GM18505 (cell line): ENCODE data around the gene DERA.
"Not testable (repeated sequence)": the region's sequence is repeated elsewhere in the genome, so short reads cannot be mapped to it uniquely, and the experiment has no call there.

Experiments used
- ATAC-seq: cut with Tn5 transposase; IDR thresholded peaks from one replicate; pipeline ENCODE4 v1.9.1; 2021; ENCODE audit not compliant: unreplicated experiment
- POLR2A ChIP-seq: IDR thresholded peaks from 4 replicates; pipeline ENCODE4 v1.6.1; 2011; ENCODE audit warnings: borderline replicate concordance; ENCODE audit not compliant: insufficient read depth, insufficient read length; ENCODE audit errors: extremely low read depth

DERA gene

DNA sequence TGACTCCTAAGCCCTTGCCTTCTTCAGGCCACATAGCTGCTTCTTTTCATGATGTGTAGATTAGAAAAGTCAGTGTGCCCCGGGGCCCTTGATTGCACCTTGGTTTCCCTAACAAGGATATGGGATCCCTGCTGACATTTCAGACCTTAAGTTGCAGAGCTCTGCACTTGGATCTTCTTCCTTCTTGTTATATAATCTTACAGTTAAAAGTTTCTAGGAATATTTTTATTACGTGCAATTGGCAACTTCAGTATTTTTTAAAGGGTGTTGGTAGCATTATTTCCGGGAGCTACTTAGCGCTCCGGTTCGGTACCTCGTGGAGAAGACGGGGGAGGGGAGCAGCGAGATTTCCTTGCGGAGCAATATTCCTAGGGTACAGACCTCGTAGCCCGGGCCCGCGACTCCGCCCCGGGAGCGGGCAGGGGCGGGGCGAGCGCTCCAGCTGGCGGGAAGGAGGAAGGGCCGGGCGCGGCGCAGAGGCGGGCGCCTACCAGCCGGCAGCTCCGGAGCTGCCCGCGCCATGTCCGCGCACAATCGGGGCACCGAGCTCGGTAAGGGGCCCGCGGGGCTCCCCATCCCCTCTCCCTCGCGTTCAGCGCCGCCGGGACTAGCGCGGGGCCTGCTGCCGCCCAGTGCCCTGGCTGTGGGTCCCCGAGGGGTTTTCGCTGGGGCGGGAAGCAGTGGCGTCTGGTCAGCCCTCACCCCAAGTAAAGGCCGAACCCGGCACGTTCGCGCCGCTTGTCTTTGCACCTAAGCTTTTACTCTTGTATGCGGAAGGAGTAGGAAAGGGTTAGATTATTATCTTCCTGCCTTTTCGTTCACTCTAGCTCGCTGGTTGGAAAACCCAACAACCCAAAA lies at the start of gene DERA:
Gene DERA (plus strand): TSS at position 469 of the 858 bp plus-strand sequence. CDS start 52 bp downstream, at position 521.
- peak; percentile 84 for TF ChIP-seq POLR2A
- peak; percentile 97 for ATAC-seq

DNA sequence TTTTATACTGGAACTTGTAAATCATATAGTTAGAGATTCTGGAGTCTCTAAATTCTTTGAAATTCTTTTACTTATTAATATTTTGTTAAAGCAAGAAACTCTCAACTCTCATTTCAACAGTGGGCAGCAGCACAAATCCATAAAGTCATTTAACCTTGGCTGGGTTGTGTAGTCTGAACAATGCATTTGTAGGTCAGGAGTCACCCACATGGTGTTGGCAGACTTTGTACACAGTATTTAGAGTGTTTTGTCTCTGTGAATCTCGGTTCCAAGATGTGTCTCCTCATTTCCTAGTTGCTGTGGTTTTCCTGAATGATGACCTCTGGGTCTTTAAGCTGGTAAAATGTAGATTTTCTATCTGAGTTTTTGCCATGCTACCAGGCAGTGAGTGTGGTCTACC lies 49.7 kb upstream of the DERA start:
- ATAC-seq, result no peak
- TF ChIP-seq POLR2A, result no peak

DNA sequence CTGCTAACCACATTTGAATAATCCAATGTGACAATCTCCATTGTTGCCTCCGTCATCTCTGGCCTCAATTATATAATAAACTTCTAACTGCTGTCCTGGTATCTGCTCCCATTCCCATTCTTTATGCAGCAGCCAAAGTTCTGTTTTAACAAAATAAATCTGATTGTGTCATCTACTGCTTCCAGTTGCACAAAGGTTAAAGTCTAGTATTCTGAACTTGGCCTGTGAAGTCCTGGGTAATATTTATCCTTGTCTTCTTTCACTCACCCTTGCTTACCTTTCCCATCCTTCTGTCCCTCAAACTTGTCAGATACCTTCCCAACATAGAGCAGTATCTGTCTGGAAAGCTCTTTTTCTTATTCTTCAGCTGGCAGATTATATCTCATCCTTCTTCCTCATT lies 48.3 kb upstream of the DERA start:
- ATAC-seq, result no peak
- TF ChIP-seq POLR2A, result no peak

DNA sequence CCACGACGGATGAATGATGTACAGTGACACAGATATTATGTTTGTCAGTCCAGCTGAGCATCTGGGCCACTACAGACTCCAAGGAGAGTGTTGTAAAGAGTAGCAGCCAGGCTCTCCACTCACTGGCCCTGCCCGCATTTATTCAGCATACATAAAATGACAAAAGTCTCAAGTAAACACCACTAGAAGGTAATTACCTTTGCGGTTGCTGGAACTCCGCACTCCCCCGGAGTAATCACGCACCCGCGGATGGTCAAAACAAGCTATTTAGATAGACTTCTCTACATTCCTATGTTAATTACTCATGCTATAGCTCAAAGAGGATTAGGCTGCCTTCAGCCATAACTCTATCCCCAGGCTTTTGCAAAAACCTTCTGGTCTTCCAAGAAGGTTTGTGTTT lies 47.8 kb upstream of the DERA start:
- TF ChIP-seq POLR2A, result no peak
- no peak for ATAC-seq

DNA sequence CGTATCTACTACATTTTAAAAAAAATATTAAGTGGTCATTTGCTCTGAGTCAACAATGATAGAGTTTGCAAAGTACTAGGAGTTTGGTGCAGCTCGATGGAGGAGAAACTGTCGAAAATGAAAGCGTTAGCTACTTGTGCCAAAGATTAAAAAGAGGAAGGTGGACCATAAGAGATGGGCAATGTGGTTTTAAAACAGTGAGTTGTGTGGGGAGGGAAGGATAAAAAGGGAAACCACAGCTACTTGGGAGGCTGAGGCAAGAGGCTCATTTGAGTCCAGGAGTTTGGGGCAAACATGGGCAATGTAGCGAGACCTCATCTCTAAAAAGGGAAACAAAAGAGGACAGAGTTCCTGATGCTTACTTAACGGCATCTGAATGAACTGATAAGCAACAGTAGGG lies 47.1 kb upstream of the DERA start:
- ATAC-seq, result peak; percentile 92
- no peak for TF ChIP-seq POLR2A

DNA sequence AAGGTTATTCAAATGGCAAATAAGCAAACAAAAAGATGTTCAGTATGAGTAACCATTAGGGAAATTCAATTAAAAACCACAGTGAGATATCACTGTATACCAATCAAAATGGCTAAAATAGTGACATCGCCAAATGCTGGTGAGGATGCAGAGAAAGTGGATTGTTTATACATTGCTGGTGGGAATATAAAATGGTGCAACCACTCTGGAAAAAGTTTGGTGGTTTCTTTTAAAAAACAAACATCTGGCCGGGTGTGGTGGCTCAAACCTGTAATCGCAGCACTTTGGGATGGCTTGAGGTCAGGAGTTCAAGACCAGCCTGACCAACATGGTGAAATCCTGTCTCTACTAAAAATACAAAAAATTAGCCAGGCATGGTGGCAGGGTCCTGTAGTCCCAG lies 42.9 kb upstream of the DERA start:
- ATAC-seq, result no peak
- no peak for TF ChIP-seq POLR2A

DNA sequence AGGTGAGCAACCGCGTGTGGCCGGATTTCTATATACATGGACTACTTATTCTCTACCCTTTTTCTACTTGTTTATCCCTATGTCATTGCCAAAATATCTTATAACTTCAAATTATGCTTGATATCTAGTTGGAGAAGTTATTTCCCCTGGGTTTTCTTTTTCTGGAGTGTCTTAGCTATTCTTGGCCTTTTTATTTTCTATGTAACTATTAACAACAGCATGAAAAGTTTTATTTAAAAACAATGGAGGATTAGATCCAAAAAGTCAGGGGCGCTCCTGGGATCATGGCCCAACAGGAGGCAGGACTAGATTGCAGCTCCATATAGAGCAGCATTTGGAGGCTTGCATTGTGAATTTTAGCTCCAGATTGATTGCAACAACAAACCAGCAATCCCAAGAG lies 37.6 kb upstream of the DERA start:
- no peak for TF ChIP-seq POLR2A
- ATAC-seq, result no peak

DNA sequence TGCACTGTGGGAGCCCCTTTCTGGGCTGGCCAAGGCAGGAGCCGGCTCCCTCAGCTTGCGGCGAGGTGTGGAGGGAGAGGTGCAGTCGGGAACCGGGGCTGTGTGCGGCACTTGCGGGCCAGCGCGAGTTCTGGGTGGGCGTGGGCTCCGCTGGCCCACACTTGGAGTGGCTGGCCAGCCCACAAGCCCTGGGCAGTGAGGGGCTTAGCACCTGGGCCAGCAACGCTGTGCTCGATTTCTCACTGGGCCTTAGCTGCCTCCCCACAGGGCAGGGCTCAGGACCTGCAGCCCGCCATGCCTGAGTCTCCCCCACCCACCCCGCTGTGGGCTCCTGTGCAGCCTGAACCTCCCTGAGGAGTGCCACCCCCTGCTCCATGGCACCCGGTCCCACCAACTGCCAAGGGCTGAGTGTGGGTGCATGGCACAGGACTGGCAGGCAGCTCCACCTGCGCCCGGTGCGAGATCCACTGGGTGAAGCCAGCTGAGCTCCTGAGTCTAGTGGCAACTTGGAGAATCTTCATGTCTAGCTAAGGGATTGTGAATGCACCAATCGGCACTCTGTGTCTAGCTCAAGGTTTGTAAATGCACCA lies 36.5 kb upstream of the DERA start:
- not testable (repeated sequence) for ATAC-seq

DNA sequence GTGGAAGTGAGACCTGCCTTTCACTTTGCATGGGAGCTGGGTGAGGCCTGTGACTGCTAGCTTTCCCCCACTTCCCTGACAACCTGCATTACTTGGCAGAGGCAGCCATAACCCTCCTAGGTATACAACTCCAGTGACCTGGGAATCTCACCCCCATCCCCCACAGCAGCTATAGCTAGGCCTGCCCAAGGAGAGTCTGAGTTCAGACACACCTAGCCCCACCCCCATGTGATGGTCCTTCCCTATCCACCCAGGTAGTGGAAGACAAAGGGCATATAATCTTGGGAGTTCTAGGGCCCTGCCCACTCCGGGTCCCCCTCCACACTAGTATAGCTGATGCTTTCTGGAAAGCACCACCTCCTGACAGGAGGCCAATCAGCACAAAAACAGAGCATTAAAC lies 35.3 kb upstream of the DERA start:
- TF ChIP-seq POLR2A, result no peak
- no peak for ATAC-seq

DNA sequence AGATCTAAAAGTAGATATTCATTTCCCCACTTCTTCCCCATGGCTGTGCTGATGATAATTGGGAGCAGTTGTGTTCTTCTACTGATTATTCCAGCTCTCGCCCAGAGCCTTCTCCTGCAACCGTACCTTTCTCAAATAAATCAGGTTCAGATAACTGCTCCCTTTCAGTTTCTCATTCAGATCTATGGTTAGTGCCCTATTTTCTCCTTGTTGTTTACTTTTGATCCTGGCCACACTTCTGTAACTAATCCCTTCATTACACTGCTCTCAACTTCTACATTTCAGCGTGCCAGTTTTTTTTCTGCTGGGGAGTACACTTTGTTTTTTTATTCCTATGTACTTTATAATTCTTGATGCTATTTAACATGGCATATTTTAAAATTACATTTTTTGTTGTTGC lies 31.7 kb upstream of the DERA start:
- ATAC-seq, result no peak
- no peak for TF ChIP-seq POLR2A

DNA sequence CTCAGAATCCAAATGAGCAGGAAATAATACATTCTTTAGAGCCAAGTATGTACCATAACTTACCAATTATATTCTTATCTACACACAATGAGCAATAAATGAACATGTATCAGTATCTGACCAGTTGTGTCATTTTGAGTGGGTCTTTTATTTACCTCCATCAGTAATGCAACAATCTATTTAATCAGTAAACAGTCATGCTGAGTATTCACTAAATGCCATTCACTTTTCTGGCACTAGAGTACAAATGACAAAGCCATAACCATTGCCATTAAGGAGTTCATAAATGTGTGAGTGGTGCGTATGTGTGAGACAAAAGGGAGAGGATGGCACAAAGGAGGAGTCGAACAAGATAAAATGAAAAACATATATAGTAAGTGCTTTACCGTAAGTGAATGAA lies 30.4 kb upstream of the DERA start:
- ATAC-seq, result no peak
- TF ChIP-seq POLR2A, result no peak

DNA sequence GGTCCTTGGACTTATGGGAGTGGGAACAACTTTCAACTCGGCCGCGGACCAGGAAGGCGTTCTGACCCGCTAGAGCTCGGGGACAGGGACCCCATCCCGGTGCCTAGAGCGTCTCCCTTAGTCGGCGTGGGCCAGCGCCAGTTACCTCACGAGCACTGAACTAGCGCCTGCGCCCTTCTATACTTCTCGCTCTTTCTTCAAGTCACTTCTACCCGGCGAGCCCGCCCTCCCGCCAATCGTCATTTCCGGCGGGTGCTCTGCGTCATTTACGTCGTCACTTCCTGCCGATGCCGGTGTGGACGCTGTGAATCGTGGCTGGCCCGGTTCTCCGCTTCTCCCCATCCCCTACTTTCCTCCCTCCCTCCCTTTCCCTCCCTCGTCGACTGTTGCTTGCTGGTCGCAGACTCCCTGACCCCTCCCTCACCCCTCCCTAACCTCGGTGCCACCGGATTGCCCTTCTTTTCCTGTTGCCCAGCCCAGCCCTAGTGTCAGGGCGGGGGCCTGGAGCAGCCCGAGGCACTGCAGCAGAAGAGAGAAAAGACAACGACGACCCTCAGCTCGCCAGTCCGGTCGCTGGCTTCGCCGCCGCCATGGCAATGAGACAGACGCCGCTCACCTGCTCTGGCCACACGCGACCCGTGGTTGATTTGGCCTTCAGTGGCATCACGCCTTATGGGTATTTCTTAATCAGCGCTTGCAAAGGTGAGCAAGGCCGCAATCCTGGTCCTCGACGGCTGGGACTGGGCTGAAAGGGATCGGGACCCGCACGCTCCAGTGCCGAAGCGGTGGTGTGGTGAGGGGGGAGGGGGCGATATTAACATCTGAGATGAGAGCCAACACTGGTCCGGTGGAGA lies 28.8 kb upstream of the DERA start, which contains the start of gene STRAP:
Gene STRAP (plus strand): TSS at position 270 of the 854 bp plus-strand sequence. CDS start 321 bp downstream, at position 591.
- peak; percentile 97 for ATAC-seq
- peak; percentile 98 for TF ChIP-seq POLR2A

DNA sequence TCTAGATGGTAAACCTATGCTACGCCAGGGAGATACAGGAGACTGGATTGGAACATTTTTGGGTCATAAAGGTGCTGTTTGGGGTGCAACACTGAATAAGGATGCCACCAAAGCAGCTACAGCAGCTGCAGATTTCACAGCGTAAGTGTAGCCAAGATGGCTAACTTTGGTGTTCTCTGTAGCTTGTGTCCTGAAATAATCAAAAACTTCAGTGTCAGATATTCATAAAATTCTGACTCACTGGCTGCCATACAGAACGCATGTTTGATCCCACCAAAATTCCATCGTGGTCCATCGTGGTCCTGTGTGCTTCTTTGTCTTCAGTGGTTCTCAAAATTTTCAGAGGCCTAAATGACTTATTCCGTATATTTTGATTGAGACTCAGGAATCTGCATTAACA lies 27.6 kb upstream of the DERA start:
- no peak for ATAC-seq
- no peak for TF ChIP-seq POLR2A
